Gastroesophageal sphincter (tissue), 4 donors: ENCODE results near the gene NSUN6. TPM values are rescaled to one million over a fixed set of nuclear protein-coding genes. Genes with fewer than 3 reads are reported as not detected.

Experiments
- ATAC-seq: fragments of 150-250 bp; one replicate; pipeline ENCODE4 v1.9.1; 2016; ENCODE audit warnings: mild to moderate bottlenecking, moderate library complexity
- H3K27ac ChIP-seq, 4 donors: fragments of 200-600 bp; sonication (generic) in 3 of 4; 1 replicate in 3 of 4; 2 replicates in 1 of 4; pipeline ENCODE4 v1.5.1; 2016 to 2019
- H3K27me3 ChIP-seq: fragments of 200-600 bp; sonication (generic); one replicate; pipeline ENCODE4 v1.5.1; 2019
- H3K36me3 ChIP-seq, 2 donors: fragments of 200-600 bp; sonication (generic); one replicate each; pipeline ENCODE4 v1.5.1; 2019; ENCODE audit warnings: control low read depth in 1 of 2
- H3K4me1 ChIP-seq, 3 donors: fragments of 200-600 bp; sonication (generic); 1 replicate in 2 of 3; 2 replicates in 1 of 3; pipeline ENCODE4 v1.5.1; 2016 to 2019; ENCODE audit warnings: control low read depth in 2 of 3
- H3K4me3 ChIP-seq, 2 donors: fragments of 200-600 bp; sonication (generic); one replicate each; pipeline ENCODE4 v1.5.1; 2019; ENCODE audit warnings: mild to moderate bottlenecking in 1 of 2, moderate library complexity in 1 of 2
- H3K9me3 ChIP-seq, 3 donors: fragments of 200-600 bp; sonication (generic); one replicate each; pipeline ENCODE4 v1.5.1; 2017 to 2019; ENCODE audit warnings: control low read depth in 2 of 3
- CTCF ChIP-seq, 4 experiments: fragments of 200-600 bp in 2 of 4; fragments of 450-650 bp in 2 of 4; sonication (generic) in 1 of 4; IDR thresholded peaks; one replicate each; pipeline ENCODE4 v1.5.1; 2017 to 2019; ENCODE audit warnings: antibody characterized with exemption in 4 of 4, mild to moderate bottlenecking in 2 of 4, moderate library complexity in 2 of 4
- EP300 ChIP-seq: sonication (generic); formaldehyde crosslinking; IDR thresholded peaks from one replicate; pipeline ENCODE4 v1.6.1; 2017; ENCODE audit warnings: antibody characterized with exemption, mild to moderate bottlenecking
- POLR2A ChIP-seq, 2 donors: fragments of 450-650 bp; IDR thresholded peaks; one replicate each; pipeline ENCODE4 v1.6.1; 2017; ENCODE audit warnings: antibody characterized with exemption in 2 of 2, mild to moderate bottlenecking in 2 of 2, moderate library complexity in 1 of 2
- POLR2AphosphoS5 ChIP-seq: sonication (generic); formaldehyde crosslinking; IDR thresholded peaks from one replicate; pipeline ENCODE4 v1.6.1; 2017; ENCODE audit warnings: antibody characterized with exemption
- WGBS, 2 donors: methylation state at CpG; one replicate each; pipeline ENCODE4 v1.1.5; 2018; ENCODE audit warnings: low coverage in 1 of 2; 5-methylcytosine and 5-hydroxymethylcytosine counted together
- total RNA-seq, 4 donors: library from RNA; depleted of rRNA; stranded (reverse); fragments of >200 nt; gene quantifications; one replicate each; pipeline ENCODE4 v1.1.0, GENCODE V29; 2016

NSUN6 gene
- total RNA-seq, 4 donors from 2014 or later: 5.9 to 16.7 (median 7.1) TPM

- Histone ChIP-seq H3K27me3 (no peaks in the 10 kb centered on the region), H3K36me3 (peaks cover 0 to 4% of the 10 kb centered on the region in 2 donors), H3K27ac (no peak overlapping the region), H3K4me1 (no peaks in the 10 kb centered on the region), H3K4me3 (no peak overlapping the region), H3K9me3 (no peaks in the 10 kb centered on the region)
- no peak for ATAC-seq
- TF ChIP-seq EP300 (no peak), POLR2AphosphoS5 (no peak), POLR2A (IDR thresholded peaks at IDR 0.05) (no peak), CTCF (IDR thresholded peaks at IDR 0.05) (no peak)
- WGBS, 2 donors: 56 to 77% methylated on average over 4 to 5 of the region's 5 CpGs
Observed at GRCh38 chr10:18687706-18688105, 36.3 kb upstream of the NSUN6 start.

- ATAC-seq: no peak
- no peaks in the 10 kb centered on the region for H3K4me1 ChIP-seq
- peaks cover 0 to 6% of the 10 kb centered on the region in 2 donors for H3K36me3 ChIP-seq
- 78 to 81% methylated on average over 5 to 7 of the region's 7 CpGs for WGBS, 2 donors
- H3K4me3 ChIP-seq: no peak overlapping the region
- H3K27me3 ChIP-seq: no peaks in the 10 kb centered on the region
- H3K9me3 ChIP-seq: no peaks in the 10 kb centered on the region
- no peak overlapping the region for H3K27ac ChIP-seq
- TF ChIP-seq POLR2AphosphoS5 (no peak), EP300 (no peak), POLR2A (IDR thresholded peaks at IDR 0.05) (no peak), CTCF (IDR thresholded peaks at IDR 0.05) (no peak)
Observed at GRCh38 chr10:18687195-18687594, 35.8 kb upstream of the NSUN6 start.

- no peak for TF ChIP-seq EP300
- no peak for TF ChIP-seq POLR2AphosphoS5
- TF ChIP-seq POLR2A (IDR thresholded peaks at IDR 0.05): no peak
- no peak for TF ChIP-seq CTCF (IDR thresholded peaks at IDR 0.05)
- no peak overlapping the region for H3K27ac ChIP-seq
- no peak overlapping the region for H3K4me3 ChIP-seq
- no peaks in the 10 kb centered on the region for H3K4me1 ChIP-seq
- H3K9me3 ChIP-seq: no peaks in the 10 kb centered on the region
- no peaks in the 10 kb centered on the region for H3K27me3 ChIP-seq
- peaks cover 0 to 6% of the 10 kb centered on the region in 2 donors for H3K36me3 ChIP-seq
- WGBS, 2 donors: 79 to 86% methylated on average over 6 to 7 of the region's 7 CpGs
- no peak for ATAC-seq
Observed at GRCh38 chr10:18685555-18685954, 34.2 kb upstream of the NSUN6 start.

- no peaks in the 10 kb centered on the region for H3K9me3 ChIP-seq
- peaks cover 0 to 6% of the 10 kb centered on the region in 2 donors for H3K36me3 ChIP-seq
- no peak overlapping the region for H3K27ac ChIP-seq
- ATAC-seq: no peak
- no peak for TF ChIP-seq POLR2A (IDR thresholded peaks at IDR 0.05)
- no peak for TF ChIP-seq POLR2AphosphoS5
- no peak for TF ChIP-seq CTCF (IDR thresholded peaks at IDR 0.05)
- no peak for TF ChIP-seq EP300
- WGBS, 2 donors: 60 to 71% methylated on average over 2 to 3 of the region's 3 CpGs
- H3K4me1 ChIP-seq: no peaks in the 10 kb centered on the region
- no peak overlapping the region for H3K4me3 ChIP-seq
- H3K27me3 ChIP-seq: no peaks in the 10 kb centered on the region
Observed at GRCh38 chr10:18684953-18685352, 33.6 kb upstream of the NSUN6 start.

GRCh38 chr10:18684416-18684815 lies 33.0 kb upstream of the NSUN6 start:
- Histone ChIP-seq H3K4me3 (no peak overlapping the region), H3K27ac (no peak overlapping the region), H3K27me3 (no peaks in the 10 kb centered on the region), H3K36me3 (peaks cover 0 to 6% of the 10 kb centered on the region in 2 donors), H3K9me3 (no peaks in the 10 kb centered on the region), H3K4me1 (no peaks in the 10 kb centered on the region)
- no peak for ATAC-seq
- TF ChIP-seq CTCF (IDR thresholded peaks at IDR 0.05) (no peak), EP300 (no peak), POLR2AphosphoS5 (no peak), POLR2A (IDR thresholded peaks at IDR 0.05) (no peak)
- 86% methylated on average over 1 of the region's 1 CpG; no CpG with 5 or more reads in 1 of the 2 donors for WGBS, 2 donors
